Pancreas (tissue), 10 donors: ENCODE results near the gene RAET1E. TPM values are rescaled to one million over a fixed set of nuclear protein-coding genes. Genes with fewer than 3 reads are reported as not detected.
"Not testable (repeated sequence)": the region's sequence is repeated elsewhere in the genome, so short reads cannot be mapped to it uniquely, and the experiment has no call there.

Experiments used
- ATAC-seq, 4 donors: fragments of 200-7000 bp; cut with Tn5 transposase; one replicate each; pipeline versions ENCODE4 v1.8.0 to v1.9.1; 2020; ENCODE audit warnings: mild to moderate bottlenecking in 4 of 4, moderate library complexity in 4 of 4
- DNase-seq, 6 donors: peaks; one replicate each; pipeline ENCODE4 v3.0.0-alpha.2; 2020
- FAIRE-seq: peaks from 2 replicates; lab custom pipeline; 2012; peaks lifted over from hg19 to GRCh38; lab: Jason Lieb, UNC
- H3K27ac ChIP-seq, 4 donors: fragments of 200-600 bp; sonication (generic); 1 replicate in 3 of 4; 2 replicates in 1 of 4; pipeline versions ENCODE4 v1.5.0 to v1.8.0; 2020
- H3K27me3 ChIP-seq, 4 donors: fragments of 200-600 bp; one replicate each; pipeline ENCODE4 v1.8.0; 2021
- H3K36me3 ChIP-seq, 3 donors: fragments of 200-600 bp; sonication (generic) in 1 of 3; one replicate each; pipeline versions ENCODE4 v1.5.0 to v1.8.0; 2020 to 2021
- H3K4me1 ChIP-seq, 3 donors: fragments of 200-600 bp; one replicate each; pipeline ENCODE4 v1.8.0; 2021
- H3K4me3 ChIP-seq, 4 donors: fragments of 200-600 bp; sonication (generic) in 2 of 4; one replicate each; pipeline versions ENCODE4 v1.5.0 to v1.8.0; 2020 to 2021
- H3K9me3 ChIP-seq, 4 donors: fragments of 200-600 bp; one replicate each; pipeline ENCODE4 v1.8.0; 2021
- WGBS, 2 donors: extraction: QIAGEN DNeasy Blood & Tissue Kit; methylation state at CpG; one replicate each; pipeline ENCODE4 v1.1.7; 2013; 5-methylcytosine and 5-hydroxymethylcytosine counted together
- intact Hi-C, 3 donors: fragments of 100-400 bp; cut with DNase I; formaldehyde crosslinking; loops; one replicate each; pipeline versions ENCODE4 v1.11.1 to v1.14.2; 2022
- polyA plus RNA-seq, 2 donors: library from polyadenylated mRNA; stranded (reverse); fragments of 200-250 nt; gene quantifications; one replicate each; pipeline ENCODE4 v1.2.3, GENCODE V29; 2013
- total RNA-seq, 6 donors: library from RNA; stranded (reverse); fragmentation: NEBNext Ultra II Directional in 4 of 6; extraction: Animal tissue kit (Norgen Biotek cat#: 25700) in 4 of 6; gene quantifications; one replicate each; pipeline versions ENCODE4 v1.2.1 to v1.2.4, GENCODE V29; 2021 to 2023
- TF ChIP-seq, protein P1 (sequence below), 4 donors: fragments of 200-600 bp; sonication (generic) in 3 of 4; IDR thresholded peaks; one replicate each; pipeline versions ENCODE4 v1.5.0 to v1.8.0; 2021; ENCODE audit warnings: antibody characterized with exemption in 4 of 4
- donor health status: healthy with polysubstance abuse.
- donor health status: DM: no; HTN: no; CAD: no; lungs with moderate emphysema.
- donor health status: DM: no; HTN: no; CAD: no.
- donor health status: control.
- donor health status: control.
- donor health status: Bipolar disorder and iron deficiency.
- donor health status: DM: yes; HTN: yes; CAD: no.
- donor health status: DM: no; HTN: no; CAD: no.
- donor health status: DM: no; HTN: no; CAD: no.
- donor health status: DM: yes; HTN: yes; CAD: no.

Gene RAET1E
- total and polyA plus RNA-seq, 8 donors, result 0.09 TPM; not detected in 7

DNA sequence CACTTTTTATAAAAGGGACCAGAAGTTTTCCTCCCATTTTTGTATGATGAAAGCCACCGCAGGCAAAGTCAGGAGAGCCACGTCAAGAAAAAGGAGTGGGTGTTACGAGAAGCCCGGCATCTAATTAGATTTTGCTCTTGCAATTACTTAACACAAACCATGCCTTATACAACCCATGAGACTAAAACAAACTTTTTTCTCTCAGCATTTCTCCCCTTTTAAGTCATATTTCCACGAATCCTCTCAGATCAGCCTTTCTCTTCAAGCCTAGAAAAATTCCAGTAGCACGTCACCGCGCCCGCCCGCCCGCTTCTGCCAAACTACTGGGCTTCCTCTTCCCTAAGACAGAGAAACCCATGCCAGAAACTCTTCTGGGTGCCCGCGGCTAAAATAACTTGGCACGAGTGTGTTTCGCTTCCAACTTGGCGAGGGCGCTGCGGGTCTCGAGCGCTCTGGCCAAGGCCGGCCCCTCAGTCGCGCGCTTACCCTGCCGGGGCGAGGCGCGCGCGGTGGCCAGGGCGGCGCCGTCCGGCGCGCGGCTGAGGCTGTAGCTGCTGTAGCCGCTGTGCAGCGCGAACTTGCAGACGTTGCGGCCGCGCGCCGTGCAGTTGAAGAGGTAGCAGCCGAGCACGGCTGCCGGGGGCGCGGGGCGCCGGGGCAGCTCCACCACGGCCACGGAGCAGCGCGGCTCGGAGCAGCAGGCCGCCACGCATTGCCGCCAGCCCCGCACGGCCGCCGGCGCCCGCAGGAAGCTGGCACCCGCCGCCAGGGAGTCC is 34.8 kb downstream of the RAET1E start:
- no peaks in the 10 kb centered on the region for H3K36me3 ChIP-seq
- intact Hi-C loops, result loop anchor here in 1 of 3 donors (10.0 kb wide), 1 partner anchor 128 kb away; no protein-coding TSS in a partner anchor
- no peaks in the 10 kb centered on the region for H3K27me3 ChIP-seq
- no peaks in the 10 kb centered on the region for H3K9me3 ChIP-seq
- peaks cover 0 to 22% (median 11%) of the 10 kb centered on the region in 3 donors for H3K4me1 ChIP-seq
- peak overlapping the region; percentile 94 to 96 (median 94) for H3K27ac ChIP-seq
- ATAC-seq (peak; percentile 53 to 72 (median 62)), FAIRE-seq (no peak), DNase-seq (peak; percentile 78 to 86 (median 80))
- TF ChIP-seq, protein P1, sequence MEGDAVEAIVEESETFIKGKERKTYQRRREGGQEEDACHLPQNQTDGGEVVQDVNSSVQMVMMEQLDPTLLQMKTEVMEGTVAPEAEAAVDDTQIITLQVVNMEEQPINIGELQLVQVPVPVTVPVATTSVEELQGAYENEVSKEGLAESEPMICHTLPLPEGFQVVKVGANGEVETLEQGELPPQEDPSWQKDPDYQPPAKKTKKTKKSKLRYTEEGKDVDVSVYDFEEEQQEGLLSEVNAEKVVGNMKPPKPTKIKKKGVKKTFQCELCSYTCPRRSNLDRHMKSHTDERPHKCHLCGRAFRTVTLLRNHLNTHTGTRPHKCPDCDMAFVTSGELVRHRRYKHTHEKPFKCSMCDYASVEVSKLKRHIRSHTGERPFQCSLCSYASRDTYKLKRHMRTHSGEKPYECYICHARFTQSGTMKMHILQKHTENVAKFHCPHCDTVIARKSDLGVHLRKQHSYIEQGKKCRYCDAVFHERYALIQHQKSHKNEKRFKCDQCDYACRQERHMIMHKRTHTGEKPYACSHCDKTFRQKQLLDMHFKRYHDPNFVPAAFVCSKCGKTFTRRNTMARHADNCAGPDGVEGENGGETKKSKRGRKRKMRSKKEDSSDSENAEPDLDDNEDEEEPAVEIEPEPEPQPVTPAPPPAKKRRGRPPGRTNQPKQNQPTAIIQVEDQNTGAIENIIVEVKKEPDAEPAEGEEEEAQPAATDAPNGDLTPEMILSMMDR (IDR thresholded peaks at IDR 0.05), result no peak
- WGBS, 2 donors, result 1% methylated on average over 51 to 69 of the region's 69 CpGs
- H3K4me3 ChIP-seq, result peak overlapping the region; percentile 63 to 86 (median 75)

DNA sequence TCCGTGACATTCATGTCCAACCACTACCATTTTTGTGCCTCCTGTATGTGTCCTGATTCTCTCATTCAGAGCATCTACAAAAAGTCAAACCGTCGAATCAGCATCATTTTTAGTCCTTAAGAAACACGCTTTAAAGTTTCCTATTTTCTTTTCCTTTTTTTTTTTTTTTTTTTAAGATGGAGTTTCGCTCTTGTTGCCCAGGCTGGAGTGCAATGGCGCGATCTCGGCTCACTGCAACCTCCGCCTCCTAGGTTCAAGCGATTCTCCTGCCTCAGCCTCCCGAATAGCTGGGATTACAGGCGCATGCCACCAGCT is 35.5 kb downstream of the RAET1E start:
- not testable (repeated sequence) for DNase-seq, H3K36me3 ChIP-seq, H3K27me3 ChIP-seq, H3K9me3 ChIP-seq, ATAC-seq, FAIRE-seq
- H3K4me3 ChIP-seq, result peak overlapping the region in 3 of 4 donors; percentile 73 to 86 (median 77)
- WGBS, 2 donors, result 63 to 73% methylated on average over 8 to 9 of the region's 12 CpGs
- intact Hi-C loops, result loop anchor here in 1 of 3 donors (10.0 kb wide), 1 partner anchor 128 kb away; no protein-coding TSS in a partner anchor
- H3K27ac ChIP-seq, result peak overlapping the region in 3 of 4 donors; percentile 94 to 96 (median 95)
- H3K4me1 ChIP-seq, result peaks cover 0 to 22% (median 11%) of the 10 kb centered on the region in 3 donors

DNA sequence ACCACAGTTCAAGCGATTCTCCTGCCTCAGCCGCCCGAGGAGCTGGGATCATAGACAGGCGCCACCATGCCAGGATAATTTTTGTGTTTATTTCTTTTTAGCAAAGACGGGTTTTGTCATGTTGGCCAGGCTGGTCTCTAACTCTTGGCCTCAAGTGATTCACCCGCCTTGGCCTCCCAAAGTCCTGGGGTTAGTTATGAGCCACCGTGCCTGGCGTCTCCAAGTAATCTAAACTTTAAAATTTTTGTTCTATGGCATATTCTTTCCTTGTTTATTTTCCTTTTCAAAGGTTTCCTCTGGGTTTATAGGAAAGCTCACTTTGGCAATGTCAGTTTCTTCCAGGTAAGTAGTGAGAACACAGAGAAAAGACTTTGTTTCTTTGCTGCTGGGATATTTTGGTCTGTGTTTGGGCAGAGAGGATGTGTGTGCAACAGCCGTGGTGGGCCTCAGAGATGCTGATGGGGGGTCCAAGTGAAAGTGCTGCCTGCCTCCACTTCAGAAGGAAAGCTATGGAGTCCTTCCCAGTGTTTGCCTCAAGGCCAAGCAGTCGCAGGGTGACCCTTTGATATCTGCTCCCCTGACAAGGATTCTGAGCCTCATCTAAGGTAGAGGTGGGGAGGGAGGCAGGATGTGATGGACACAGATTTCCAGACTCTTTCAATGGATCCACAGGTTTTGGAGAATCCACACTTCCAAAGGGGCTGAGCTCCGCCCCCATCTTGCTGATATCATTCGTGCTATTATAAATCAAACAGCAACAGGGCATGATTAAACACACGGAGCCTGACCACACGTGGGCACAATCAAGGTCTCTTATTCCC is 36.1 kb downstream of the RAET1E start:
- H3K4me3 ChIP-seq, result peak overlapping the region in 1 of 4 donors; percentile 77
- no peak for FAIRE-seq
- no peaks in the 10 kb centered on the region for H3K9me3 ChIP-seq
- peak overlapping the region in 1 of 4 donors; percentile 96 for H3K27ac ChIP-seq
- no peak for DNase-seq
- 63 to 68% methylated on average over 14 of the region's 14 CpGs for WGBS, 2 donors
- no peaks in the 10 kb centered on the region for H3K36me3 ChIP-seq
- intact Hi-C loops, result loop anchor here in 1 of 3 donors (10.0 kb wide), 1 partner anchor 127 kb away; no protein-coding TSS in a partner anchor
- H3K27me3 ChIP-seq, result no peaks in the 10 kb centered on the region
- TF ChIP-seq, protein P1 (IDR thresholded peaks at IDR 0.05), result no peak
- peaks cover 0 to 22% (median 11%) of the 10 kb centered on the region in 3 donors for H3K4me1 ChIP-seq
- ATAC-seq, result no peak

DNA sequence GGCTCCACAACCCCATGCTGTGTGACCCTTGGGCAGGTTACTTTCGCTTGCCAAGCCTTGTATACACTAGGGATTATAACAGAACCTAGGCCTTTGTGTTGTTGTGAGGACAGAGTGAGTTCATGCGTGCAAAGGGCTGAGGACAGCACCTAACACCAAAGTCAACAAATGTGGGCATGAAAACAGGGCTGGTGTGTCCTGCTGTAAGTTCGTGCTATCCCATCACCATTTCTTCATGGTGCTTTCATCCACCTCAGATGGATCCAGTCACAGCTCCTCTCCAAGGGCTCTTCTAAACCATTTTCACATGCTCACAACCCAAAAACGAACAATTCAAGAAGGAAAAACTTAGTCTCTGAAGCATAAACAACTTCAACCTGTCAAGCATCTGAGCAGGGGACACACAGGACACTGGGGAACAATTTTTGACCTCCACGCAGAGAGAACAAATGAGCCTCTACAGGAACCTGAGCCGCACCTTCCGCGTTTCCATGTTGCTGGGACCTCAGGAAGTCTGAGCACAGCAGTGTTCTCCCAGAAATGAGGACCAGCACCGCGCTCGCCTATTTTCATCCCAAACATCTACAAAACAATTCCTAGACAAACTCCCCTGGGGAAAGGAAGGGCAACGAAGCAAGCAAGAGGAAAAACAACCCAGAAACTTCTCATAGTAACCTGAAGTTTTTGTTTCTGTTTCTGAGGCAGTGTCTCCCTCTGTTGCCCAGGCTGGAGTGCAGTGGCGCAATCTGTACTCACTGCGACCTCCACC is 36.9 kb downstream of the RAET1E start:
- no peak overlapping the region for H3K4me3 ChIP-seq
- DNase-seq (no peak), ATAC-seq (no peak), FAIRE-seq (no peak)
- no peaks in the 10 kb centered on the region for H3K36me3 ChIP-seq
- TF ChIP-seq, protein P1 (IDR thresholded peaks at IDR 0.05), result no peak
- no peaks in the 10 kb centered on the region for H3K9me3 ChIP-seq
- H3K27me3 ChIP-seq, result no peaks in the 10 kb centered on the region
- WGBS, 2 donors, result 88 to 90% methylated on average over 14 of the region's 14 CpGs
- peaks cover 0 to 22% (median 11%) of the 10 kb centered on the region in 3 donors for H3K4me1 ChIP-seq
- H3K27ac ChIP-seq, result peak overlapping the region in 2 of 4 donors; percentile 2 to 19
- intact Hi-C loops, result loop anchor here in 1 of 3 donors (10.0 kb wide), 1 partner anchor 126 kb away; no protein-coding TSS in a partner anchor
